H1 (cell line): ENCODE results near the gene SRPRB. TPM values are rescaled to one million over a fixed set of nuclear protein-coding genes. Genes with fewer than 3 reads are reported as not detected.

Experiments
- CTCF ChIA-PET: fragments of 300-600 bp; sonication (Branson Sonifier 250); formaldehyde crosslinking; loops from one replicate; lab custom pipeline; 2021; ENCODE audit not compliant: partially characterized antibody; lab: Charles Lee
- POLR2A ChIA-PET: fragments of 300-600 bp; sonication (Branson Sonifier 250); formaldehyde crosslinking; loops from one replicate; lab custom pipeline; 2021; ENCODE audit warnings: inconsistent platforms; ENCODE audit not compliant: partially characterized antibody; lab: Charles Lee
- DNase-seq, 2 experiments: peaks; one replicate each; pipeline versions ENCODE4 v3.0.0 to v3.0.0-alpha.2; 2010 to 2022; ENCODE audit warnings: low spot score in 2 of 2, low read depth in 1 of 2, mixed read lengths in 1 of 2
- FAIRE-seq: peaks from 2 replicates; lab custom pipeline; 2011; peaks lifted over from hg19 to GRCh38; lab: Jason Lieb, UNC
- H2AFZ ChIP-seq: 2 replicates; pipeline ENCODE4 v1.8.1; 2012; ENCODE audit warnings: low read length, inconsistent platforms
- H2AK5ac ChIP-seq: 2 replicates; pipeline ENCODE4 v1.6.1; 2013; ENCODE audit warnings: low read depth, low read length
- H2BK120ac ChIP-seq: replicated peaks from 2 replicates; pipeline ENCODE3; 2013; ENCODE audit warnings: low read depth, low read length, inconsistent platforms
- H2BK12ac ChIP-seq: 2 replicates; pipeline ENCODE4 v1.6.1; 2013; ENCODE audit warnings: low read depth, low read length
- H2BK15ac ChIP-seq: 2 replicates; pipeline ENCODE4 v1.6.1; 2013; ENCODE audit warnings: low read length
- H2BK20ac ChIP-seq: 2 replicates; pipeline ENCODE4 v1.6.1; 2013; ENCODE audit warnings: low read length
- H2BK5ac ChIP-seq: 2 replicates; pipeline ENCODE4 v1.6.1; 2013; ENCODE audit warnings: low read depth, low read length
- H3K14ac ChIP-seq: 2 replicates; pipeline ENCODE4 v1.6.1; 2013; ENCODE audit warnings: inconsistent platforms; ENCODE audit not compliant: insufficient read length
- H3K18ac ChIP-seq: 2 replicates; pipeline ENCODE4 v1.6.1; 2013; ENCODE audit warnings: low read length; ENCODE audit errors: extremely low read depth
- H3K23ac ChIP-seq: 2 replicates; pipeline ENCODE4 v1.6.1; 2013; ENCODE audit warnings: inconsistent platforms; ENCODE audit not compliant: insufficient read length
- H3K23me2 ChIP-seq: 2 replicates; pipeline ENCODE4 v1.6.1; 2013; ENCODE audit warnings: low read depth, low read length
- H3K27ac ChIP-seq: 2 replicates; pipeline ENCODE4 v1.6.1; 2011; ENCODE audit warnings: low read depth, low read length, inconsistent platforms
- H3K27me3 ChIP-seq, 4 experiments: replicated peaks in 1 of 4; 1 replicate in 1 of 4; 2 replicates in 3 of 4; pipeline versions ENCODE4 v1.6.1 to v1.8.1; 2011 to 2013; ENCODE audit warnings: low read length in 3 of 4, mild to moderate bottlenecking in 3 of 4, inconsistent platforms in 2 of 4, mixed read lengths in 2 of 4, moderate library complexity in 1 of 4; ENCODE audit not compliant: control insufficient read depth in 3 of 4, insufficient read depth in 3 of 4; ENCODE audit errors: extremely low read depth in 1 of 4
- H3K36me3 ChIP-seq, 4 experiments: 2 replicates each; pipeline versions ENCODE4 v1.6.1 to v1.8.1; 2011 to 2013; ENCODE audit warnings: mild to moderate bottlenecking in 4 of 4, low read length in 3 of 4, moderate library complexity in 2 of 4, control low read depth in 1 of 4, inconsistent platforms in 1 of 4; ENCODE audit not compliant: insufficient read depth in 4 of 4, control insufficient read depth in 2 of 4
- H3K4ac ChIP-seq: replicated peaks from 2 replicates; pipeline ENCODE3; 2013; ENCODE audit warnings: low read length, low read depth, mixed read lengths, inconsistent platforms; ENCODE audit not compliant: insufficient read length
- H3K4me1 ChIP-seq, 4 experiments: replicated peaks in 1 of 4; 1 replicate in 1 of 4; 2 replicates in 3 of 4; pipeline versions ENCODE4 v1.6.1 to v1.8.1; 2011 to 2013; ENCODE audit warnings: low read length in 3 of 4, inconsistent platforms in 2 of 4, mixed read lengths in 1 of 4; ENCODE audit not compliant: insufficient read depth in 4 of 4, control insufficient read depth in 3 of 4
- H3K4me2 ChIP-seq, 2 experiments: 2 replicates each; pipeline versions ENCODE4 v1.6.1 to v1.8.1; 2011 to 2013; ENCODE audit warnings: low read depth in 2 of 2, low read length in 2 of 2, control low read depth in 1 of 2, inconsistent platforms in 1 of 2, mild to moderate bottlenecking in 1 of 2; ENCODE audit not compliant: insufficient read depth in 1 of 2
- H3K4me3 ChIP-seq, 4 experiments: fragments of 200-600, 300-600 bp in 1 of 4; sonication (generic), shearing (Covaris generic), sonication (Bioruptor Twin) in 1 of 4; 2 replicates each; pipeline versions ENCODE4 v1.5.1 to v1.8.1; 2011 to 2016; ENCODE audit warnings: low read length in 4 of 4, low read depth in 3 of 4, control low read depth in 2 of 4, inconsistent platforms in 2 of 4, mild to moderate bottlenecking in 2 of 4, mixed read lengths in 1 of 4, moderate library complexity in 1 of 4; ENCODE audit not compliant: insufficient read depth in 2 of 4; ENCODE audit errors: extremely low read depth in 1 of 4
- H3K56ac ChIP-seq: replicated peaks from 2 replicates; pipeline ENCODE3; 2013; ENCODE audit warnings: low read depth, mild to moderate bottlenecking, mixed read lengths, low read length, inconsistent platforms; ENCODE audit not compliant: insufficient read length
- H3K79me1 ChIP-seq: 2 replicates; pipeline ENCODE4 v1.6.1; 2013; ENCODE audit warnings: low read depth, low read length, control low read depth
- H3K79me2 ChIP-seq, 2 experiments: 2 replicates each; pipeline versions ENCODE4 v1.6.1 to v1.8.1; 2012 to 2013; ENCODE audit warnings: low read length in 2 of 2, mild to moderate bottlenecking in 2 of 2, inconsistent platforms in 1 of 2; ENCODE audit not compliant: insufficient read depth in 2 of 2, control insufficient read depth in 1 of 2
- H3K9ac ChIP-seq, 4 experiments: replicated peaks in 1 of 4; 1 replicate in 1 of 4; 2 replicates in 3 of 4; pipeline versions ENCODE4 v1.6.1 to v1.8.1; 2011 to 2013; ENCODE audit warnings: low read depth in 3 of 4, low read length in 3 of 4, control low read depth in 2 of 4, mild to moderate bottlenecking in 2 of 4, moderate library complexity in 2 of 4, inconsistent platforms in 1 of 4; ENCODE audit errors: extremely low read depth in 1 of 4
- H3K9me3 ChIP-seq, 2 experiments: 2 replicates each; pipeline versions ENCODE4 v1.6.1 to v1.8.1; 2012 to 2013; ENCODE audit warnings: mild to moderate bottlenecking in 2 of 2, moderate library complexity in 2 of 2, control low read depth in 1 of 2, inconsistent platforms in 1 of 2, low read depth in 1 of 2, low read length in 1 of 2, mixed read lengths in 1 of 2; ENCODE audit not compliant: insufficient read depth in 2 of 2
- H4K20me1 ChIP-seq, 2 experiments: replicated peaks in 1 of 2; 2 replicates each; pipeline versions ENCODE3 to v1.8.1; 2011 to 2013; ENCODE audit warnings: inconsistent platforms in 2 of 2, low read length in 2 of 2, mild to moderate bottlenecking in 1 of 2; ENCODE audit not compliant: insufficient read depth in 2 of 2, control insufficient read depth in 1 of 2
- H4K5ac ChIP-seq: 2 replicates; pipeline ENCODE4 v1.6.1; 2013; ENCODE audit warnings: low read length, low read depth, mixed read lengths, inconsistent platforms; ENCODE audit not compliant: insufficient read length
- H4K8ac ChIP-seq: 2 replicates; pipeline ENCODE4 v1.8.0; 2013; ENCODE audit warnings: mild to moderate bottlenecking, moderate library complexity, low read length, inconsistent platforms; ENCODE audit not compliant: insufficient read depth; ENCODE audit errors: extremely low read depth
- H4K91ac ChIP-seq: replicated peaks from 2 replicates; pipeline ENCODE3; 2013; ENCODE audit warnings: low read length, mixed read lengths, inconsistent platforms; ENCODE audit not compliant: insufficient read length
- BCL11A ChIP-seq, 2 experiments: IDR thresholded peaks; one replicate each; pipeline ENCODE4 v1.6.1; 2011; ENCODE audit warnings: low read depth in 2 of 2, low read length in 2 of 2, mild to moderate bottlenecking in 2 of 2
- CHD2 ChIP-seq: IDR thresholded peaks from 2 replicates; pipeline ENCODE4 v1.6.1; 2012; ENCODE audit warnings: low read length, improper control_type of control experiment
- RFX5 ChIP-seq: IDR thresholded peaks from 2 replicates; pipeline ENCODE4 v1.6.1; 2011; ENCODE audit warnings: low read depth, low read length, improper control_type of control experiment, borderline replicate concordance
- SP4 ChIP-seq: IDR thresholded peaks from 2 replicates; pipeline ENCODE4 v1.6.1; 2012; ENCODE audit warnings: low read length, inconsistent platforms
- ZNF274 ChIP-seq: IDR thresholded peaks from 2 replicates; pipeline ENCODE4 v1.7.0; 2012; ENCODE audit warnings: low read length, borderline replicate concordance; ENCODE audit errors: extremely low read depth
- WGBS, 2 experiments: shearing (Covaris generic) in 1 of 2; methylation state at CpG; one replicate each; pipeline versions ENCODE4 v1.1.6 to v1.1.7; 2013 to 2015; ENCODE audit warnings: low lambda C conversion rate in 2 of 2, mixed read lengths in 2 of 2, inconsistent platforms in 1 of 2, low coverage in 1 of 2, missing lambda C conversion rate in 1 of 2; ENCODE audit not compliant: insufficient replicate concordance in 2 of 2, insufficient coverage in 1 of 2, insufficient read length in 1 of 2; ENCODE audit errors: extremely low coverage in 1 of 2, missing lambda C conversion rate in 1 of 2; 5-methylcytosine and 5-hydroxymethylcytosine counted together
- polyA plus RNA-seq, 7 experiments: library from polyadenylated mRNA; depleted of rRNA in 3 of 7; stranded (reverse) in 5 of 7; unstranded in 2 of 7; fragments of >200 nt in 5 of 7; fragments of 200-250 nt in 2 of 7; gene quantifications; 1 replicate in 5 of 7; 2 replicates in 1 of 7; 4 replicates in 1 of 7; pipeline versions ENCODE4 v1.2.1 to v1.2.3, GENCODE V29; 2011 to 2013; ENCODE audit warnings: missing spikeins in 2 of 7, mixed read lengths in 2 of 7
- total RNA-seq: library from RNA; stranded (reverse); fragmentation: NEBNext Ultra II Directional; extraction: Animal tissue kit (Norgen Biotek cat#: 25700); gene quantifications from 2 replicates; pipeline ENCODE4 v1.2.1, GENCODE V29; 2021

The SRPRB gene
- total and polyA plus RNA-seq, 2 of the 8 experiments (the other 6 are each of a cell fraction or from before 2014, with no cell fraction given) = 15.9 to 49.8 TPM

DNA sequence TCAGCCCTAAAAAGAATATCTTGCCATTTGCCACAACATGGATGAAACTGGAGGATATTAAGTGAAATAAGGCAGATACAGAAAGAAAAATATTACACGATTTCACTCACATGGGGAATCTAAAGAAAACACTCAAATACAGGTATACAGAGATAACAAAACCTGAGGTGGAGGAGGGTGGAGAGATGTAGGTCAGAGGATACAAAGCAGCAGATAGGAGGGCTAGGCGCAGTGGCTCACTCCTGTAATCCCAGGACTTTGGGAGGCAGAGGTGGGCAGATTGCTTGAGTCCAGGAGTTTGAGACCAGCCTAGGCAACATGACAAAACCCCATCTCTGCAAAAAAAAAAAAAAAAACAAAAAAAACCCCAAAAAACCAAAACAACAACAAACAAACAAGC, 23.2 kb upstream of the SRPRB start:
- H3K79me1 ChIP-seq = no peaks in the 10 kb centered on the region
- TF ChIP-seq CHD2 = no peak
- TF ChIP-seq SP4 = no peak
- no peak for TF ChIP-seq BCL11A (IDR thresholded peaks at IDR 0.05; ENCODE audit: low read depth in 2 of 2, low read length in 2 of 2)
- TF ChIP-seq RFX5 = no peak
- TF ChIP-seq ZNF274 = no peak

More for the DNA sequence above, 23.2 kb upstream of the SRPRB start:
- DNase-seq = no peak
- Histone ChIP-seq H4K20me1 (no peaks in the 10 kb centered on the region), H4K5ac (no peak overlapping the region), H3K79me2 (no peaks in the 10 kb centered on the region), H3K4me1 (peaks cover 0 to 6% (median 0%) of the 10 kb centered on the region in 4 experiments; a peak in 1 of 7 replicates), H3K4me2 (no peak overlapping the region), H3K18ac (no peak overlapping the region), H2AK5ac (no peak overlapping the region), H2BK5ac (no peak overlapping the region), H3K56ac (no peak overlapping the region), H3K23ac (no peak overlapping the region), H3K4me3 (no peak overlapping the region), H3K27ac (no peak overlapping the region), H3K9ac (no peak overlapping the region), H2BK20ac (no peak overlapping the region), H2AFZ (no peak overlapping the region), H2BK120ac (no peak overlapping the region), H3K9me3 (peaks cover 3 to 10% of the 10 kb centered on the region in 2 experiments; a peak in 2 of 4 replicates), H4K91ac (no peak overlapping the region), H3K23me2 (no peaks in the 10 kb centered on the region), H3K14ac (no peak overlapping the region), H2BK15ac (no peak overlapping the region), H3K27me3 (no peaks in the 10 kb centered on the region), H4K8ac (no peak overlapping the region), H3K36me3 (no peaks in the 10 kb centered on the region; a peak in 1 of 8 replicates), H3K4ac (no peak overlapping the region), H2BK12ac (no peak overlapping the region)
- ChIA-PET CTCF (interaction anchor here (0.6 kb wide), 1 partner anchor 99 kb away, joined by 5 read pairs; no protein-coding TSS in a partner anchor), POLR2A (no interaction called here)
- FAIRE-seq = no peak
- WGBS, 2 experiments = 88% methylated on average over 2 of the region's 2 CpGs; no CpG with 5 or more reads in 1 of the 2 experiments
